Fibroblast of lung (primary cell): ENCODE measurements around the gene CYP11A1. TPM values are rescaled to one million over a fixed set of nuclear protein-coding genes. Genes with fewer than 3 reads are reported as not detected.

Experiments used
- DNase-seq, 2 donors: peaks; one replicate each; pipeline versions ENCODE4 v3.0.0 to v3.0.0-alpha.2; 2010; ENCODE audit warnings: low read depth in 2 of 2
- H2AFZ ChIP-seq: 2 replicates; pipeline ENCODE4 v1.5.1; 2012; ENCODE audit warnings: low read length, control low read depth, inconsistent platforms
- H3K27ac ChIP-seq: 2 replicates; pipeline ENCODE4 v1.5.1; 2011; ENCODE audit warnings: low read length, control low read depth; ENCODE audit not compliant: insufficient read depth
- H3K27me3 ChIP-seq: 2 replicates; pipeline ENCODE4 v1.5.1; 2011; ENCODE audit warnings: mild to moderate bottlenecking, low read length; ENCODE audit not compliant: control insufficient read depth, insufficient read depth
- H3K36me3 ChIP-seq: 2 replicates; pipeline ENCODE4 v1.5.1; 2011; ENCODE audit warnings: low read length; ENCODE audit not compliant: control insufficient read depth, insufficient read depth
- H3K4me1 ChIP-seq: 2 replicates; pipeline ENCODE4 v1.5.1; 2011; ENCODE audit warnings: low read length; ENCODE audit not compliant: control insufficient read depth, insufficient read depth; ENCODE audit errors: extremely low read depth
- H3K4me2 ChIP-seq: 2 replicates; pipeline ENCODE4 v1.5.1; 2011; ENCODE audit warnings: low read length, control low read depth; ENCODE audit not compliant: insufficient read depth; ENCODE audit errors: extremely low read depth
- H3K4me3 ChIP-seq, 4 experiments: fragments of 200-600 bp in 1 of 4; sonication (generic) in 1 of 4; replicated peaks in 1 of 4; 2 replicates each; pipeline ENCODE4 v1.5.1; 2011 to 2016; ENCODE audit warnings: low read length in 4 of 4, low read depth in 3 of 4, mild to moderate bottlenecking in 3 of 4, control low read depth in 2 of 4, inconsistent platforms in 1 of 4, mixed read lengths in 1 of 4; ENCODE audit not compliant: insufficient read depth in 1 of 4; ENCODE audit errors: control extremely low read depth in 1 of 4
- H3K79me2 ChIP-seq: 2 replicates; pipeline ENCODE4 v1.5.1; 2012; ENCODE audit warnings: mild to moderate bottlenecking, low read length, inconsistent platforms; ENCODE audit not compliant: control insufficient read depth, insufficient read depth
- H3K9ac ChIP-seq: 2 replicates; pipeline ENCODE4 v1.5.1; 2011; ENCODE audit warnings: mild to moderate bottlenecking, low read length, control low read depth; ENCODE audit not compliant: insufficient read depth
- H3K9me3 ChIP-seq: 2 replicates; pipeline ENCODE4 v1.5.1; 2012; ENCODE audit warnings: low read depth, low read length; ENCODE audit not compliant: control insufficient read depth, insufficient read depth
- H4K20me1 ChIP-seq: 2 replicates; pipeline ENCODE4 v1.5.1; 2011; ENCODE audit warnings: low read length; ENCODE audit not compliant: control insufficient read depth, insufficient read depth; ENCODE audit errors: extremely low read depth
- EZH2 ChIP-seq: IDR thresholded peaks from 2 replicates; pipeline ENCODE4 v1.5.1; 2012; ENCODE audit warnings: low read length, control low read depth, mild to moderate bottlenecking; ENCODE audit errors: missing control alignments
- polyA plus RNA-seq, 2 donors: library from polyadenylated mRNA; depleted of rRNA in 1 of 2; stranded (reverse) in 1 of 2; unstranded in 1 of 2; fragments of >200 nt; gene quantifications; 2 replicates each; pipeline ENCODE4 v1.2.1, GENCODE V29; 2011 to 2012; ENCODE audit warnings: missing spikeins in 1 of 2
- total RNA-seq: library from RNA; depleted of rRNA; stranded (reverse); fragments of >200 nt; gene quantifications from 2 replicates; pipeline ENCODE4 v1.2.1, GENCODE V29; 2014
- TF ChIP-seq, protein P1 (sequence below), 2 donors: IDR thresholded peaks in 1 of 2; conservative IDR thresholded peaks in 1 of 2; 1 replicate in 1 of 2; 2 replicates in 1 of 2; pipeline ENCODE4 v1.5.1; 2011 to 2012; ENCODE audit warnings: low read length in 2 of 2, control low read depth in 1 of 2, inconsistent platforms in 1 of 2, low read depth in 1 of 2, mild to moderate bottlenecking in 1 of 2

Gene CYP11A1
- total and polyA plus RNA-seq, 2 donors (not counting 1 experiment from before 2014, with no cell fraction given), result 0.07 to 0.33 TPM

DNA sequence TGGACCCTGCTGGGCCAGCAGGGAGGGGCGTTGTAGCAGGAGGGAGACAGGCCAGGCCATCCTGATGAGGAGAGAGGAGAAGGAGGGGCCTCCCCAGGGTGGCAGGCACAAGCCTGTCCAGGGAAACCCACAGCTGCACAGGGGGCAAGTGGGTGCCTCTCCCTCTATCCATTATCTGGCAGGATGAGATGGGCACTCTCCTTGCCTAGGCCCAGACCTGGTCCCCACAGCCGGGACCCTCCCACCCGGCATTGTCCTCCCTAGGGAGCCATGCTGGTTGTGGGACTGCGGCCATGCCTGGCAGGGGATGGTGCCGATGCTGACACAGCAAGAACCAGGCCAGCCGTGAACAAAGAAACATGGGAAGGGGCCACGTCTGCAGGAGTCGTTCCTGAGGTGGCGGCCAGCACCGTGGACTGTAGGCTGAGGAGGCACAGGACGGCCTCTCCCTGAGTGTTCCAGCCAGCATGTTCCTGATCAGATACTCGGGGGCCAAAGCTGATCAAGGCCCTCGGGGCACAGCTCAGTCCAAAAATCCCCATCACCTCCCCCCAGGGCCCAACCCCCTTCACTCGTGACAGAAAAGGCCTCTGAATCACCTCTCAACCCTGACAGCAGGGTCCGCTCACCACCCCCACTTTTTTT lies 19.2 kb upstream of the CYP11A1 start:
- H3K9me3 ChIP-seq, result no peaks in the 10 kb centered on the region
- H3K4me2 ChIP-seq, result no peak overlapping the region
- H3K27ac ChIP-seq, result no peak overlapping the region
- H3K9ac ChIP-seq, result no peak overlapping the region
- no peaks in the 10 kb centered on the region for H3K79me2 ChIP-seq
- H3K27me3 ChIP-seq, result no peaks in the 10 kb centered on the region
- no peak overlapping the region for H3K4me3 ChIP-seq
- H4K20me1 ChIP-seq, result no peaks in the 10 kb centered on the region
- no peak overlapping the region for H2AFZ ChIP-seq
- peaks cover 7% of the 10 kb centered on the region for H3K4me1 ChIP-seq
- TF ChIP-seq, protein P1, sequence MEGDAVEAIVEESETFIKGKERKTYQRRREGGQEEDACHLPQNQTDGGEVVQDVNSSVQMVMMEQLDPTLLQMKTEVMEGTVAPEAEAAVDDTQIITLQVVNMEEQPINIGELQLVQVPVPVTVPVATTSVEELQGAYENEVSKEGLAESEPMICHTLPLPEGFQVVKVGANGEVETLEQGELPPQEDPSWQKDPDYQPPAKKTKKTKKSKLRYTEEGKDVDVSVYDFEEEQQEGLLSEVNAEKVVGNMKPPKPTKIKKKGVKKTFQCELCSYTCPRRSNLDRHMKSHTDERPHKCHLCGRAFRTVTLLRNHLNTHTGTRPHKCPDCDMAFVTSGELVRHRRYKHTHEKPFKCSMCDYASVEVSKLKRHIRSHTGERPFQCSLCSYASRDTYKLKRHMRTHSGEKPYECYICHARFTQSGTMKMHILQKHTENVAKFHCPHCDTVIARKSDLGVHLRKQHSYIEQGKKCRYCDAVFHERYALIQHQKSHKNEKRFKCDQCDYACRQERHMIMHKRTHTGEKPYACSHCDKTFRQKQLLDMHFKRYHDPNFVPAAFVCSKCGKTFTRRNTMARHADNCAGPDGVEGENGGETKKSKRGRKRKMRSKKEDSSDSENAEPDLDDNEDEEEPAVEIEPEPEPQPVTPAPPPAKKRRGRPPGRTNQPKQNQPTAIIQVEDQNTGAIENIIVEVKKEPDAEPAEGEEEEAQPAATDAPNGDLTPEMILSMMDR (conservative IDR thresholded peaks at IDR 0.05 in 1 of 2, IDR thresholded peaks at IDR 0.05 in 1 of 2; ENCODE audit: low read depth in 1 of 2, low read length in 2 of 2), result no peak
- no peak for TF ChIP-seq EZH2
- DNase-seq, result no peak
- H3K36me3 ChIP-seq, result no peaks in the 10 kb centered on the region

DNA sequence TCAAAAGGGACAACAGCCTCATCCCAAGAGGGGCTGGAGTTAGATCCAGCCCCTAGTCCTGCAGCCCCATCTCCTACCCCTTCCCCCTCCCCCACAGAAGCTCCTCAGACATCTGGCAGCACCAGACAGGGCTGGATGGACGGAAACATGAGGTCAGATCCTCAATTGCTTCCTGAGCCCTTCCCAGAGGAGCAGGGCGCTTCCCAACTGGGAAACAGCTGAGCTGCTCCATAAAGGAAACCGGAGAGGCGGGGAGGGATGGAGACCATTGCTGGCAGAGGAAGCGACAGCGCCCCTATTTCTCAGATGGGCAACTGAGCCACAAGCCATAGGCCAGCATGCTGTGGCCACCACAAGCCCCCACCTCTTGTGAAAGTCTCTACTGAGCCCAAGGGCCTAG lies 18.3 kb upstream of the CYP11A1 start:
- Histone ChIP-seq H3K4me1 (peaks cover 7% of the 10 kb centered on the region), H3K36me3 (no peaks in the 10 kb centered on the region), H3K4me2 (no peak overlapping the region), H4K20me1 (no peaks in the 10 kb centered on the region), H3K27me3 (no peaks in the 10 kb centered on the region), H2AFZ (no peak overlapping the region), H3K9ac (no peak overlapping the region), H3K79me2 (no peaks in the 10 kb centered on the region), H3K9me3 (no peaks in the 10 kb centered on the region), H3K27ac (no peak overlapping the region), H3K4me3 (no peak overlapping the region)
- TF ChIP-seq, protein P1 (conservative IDR thresholded peaks at IDR 0.05 in 1 of 2, IDR thresholded peaks at IDR 0.05 in 1 of 2; ENCODE audit: low read depth in 1 of 2, low read length in 2 of 2), result no peak
- no peak for TF ChIP-seq EZH2
- no peak for DNase-seq

DNA sequence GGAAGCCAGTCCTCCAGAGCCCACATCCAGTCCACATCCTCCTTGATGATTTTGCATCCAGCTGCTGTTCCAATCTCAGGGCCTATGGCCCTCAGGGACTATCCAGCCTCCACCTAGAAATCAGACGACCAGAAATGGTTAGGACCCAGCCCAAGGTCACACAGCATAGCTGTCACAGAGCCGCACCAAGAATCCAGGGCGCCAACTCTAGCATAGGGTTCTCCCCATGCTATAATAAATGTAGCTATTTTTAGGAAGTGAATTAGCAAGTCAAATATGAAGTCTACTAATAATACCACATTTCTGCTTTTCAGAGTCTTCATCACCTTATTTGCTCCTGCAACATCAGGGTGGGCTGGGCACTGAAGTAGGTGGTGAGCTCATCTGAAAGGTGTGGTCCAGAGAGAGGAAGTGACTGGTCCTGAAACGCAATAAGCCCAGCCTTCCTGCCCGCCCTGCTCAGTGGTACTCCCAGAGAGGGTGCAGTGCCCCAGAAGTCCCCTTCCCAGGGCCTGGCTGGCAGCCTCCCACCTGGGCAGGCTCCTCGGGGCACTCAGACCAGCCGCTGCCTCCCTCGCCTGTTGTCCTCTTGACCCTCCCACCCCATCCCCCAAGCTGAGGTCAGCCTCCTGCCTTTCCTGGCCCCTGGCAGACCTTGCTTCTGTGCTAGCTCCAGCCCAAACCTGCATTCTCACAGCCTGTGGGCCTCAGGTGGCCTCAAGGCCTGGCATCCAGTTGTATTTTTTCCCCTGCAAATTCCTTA lies 17.6 kb upstream of the CYP11A1 start:
- Histone ChIP-seq H3K27me3 (no peaks in the 10 kb centered on the region), H3K36me3 (no peaks in the 10 kb centered on the region), H3K79me2 (no peaks in the 10 kb centered on the region), H4K20me1 (no peaks in the 10 kb centered on the region), H3K4me1 (peaks cover 7% of the 10 kb centered on the region), H3K4me2 (no peak overlapping the region), H3K9ac (no peak overlapping the region), H3K4me3 (no peak overlapping the region), H2AFZ (no peak overlapping the region), H3K27ac (no peak overlapping the region), H3K9me3 (no peaks in the 10 kb centered on the region)
- TF ChIP-seq EZH2, result no peak
- TF ChIP-seq, protein P1 (conservative IDR thresholded peaks at IDR 0.05 in 1 of 2, IDR thresholded peaks at IDR 0.05 in 1 of 2; ENCODE audit: low read depth in 1 of 2, low read length in 2 of 2), result no peak
- peak in 1 of 2 donors; percentile 82 for DNase-seq
